HG03460 (cell line): Measurements from ENCODE around the gene SP110.
"Not testable (repeated sequence)": the region's sequence is repeated elsewhere in the genome, so short reads cannot be mapped to it uniquely, and the experiment has no call there.

ENCODE experiments used
- ATAC-seq: cut with Tn5 transposase; IDR thresholded peaks from one replicate; pipeline ENCODE4 v1.9.1; 2021; ENCODE audit not compliant: unreplicated experiment

Gene SP110

GRCh38 chr2:230225486-230225885 is 5.7 kb upstream of the SP110 start, which contains the start of gene SP140:
SP140 (plus strand) TSS chr2:230225736; CDS start chr2:230225845, 109 bp downstream.
- ATAC-seq = peak; percentile 71

GRCh38 chr2:230224458-230224857 is 4.7 kb upstream of the SP110 start:
- ATAC-seq = no peak

DNA sequence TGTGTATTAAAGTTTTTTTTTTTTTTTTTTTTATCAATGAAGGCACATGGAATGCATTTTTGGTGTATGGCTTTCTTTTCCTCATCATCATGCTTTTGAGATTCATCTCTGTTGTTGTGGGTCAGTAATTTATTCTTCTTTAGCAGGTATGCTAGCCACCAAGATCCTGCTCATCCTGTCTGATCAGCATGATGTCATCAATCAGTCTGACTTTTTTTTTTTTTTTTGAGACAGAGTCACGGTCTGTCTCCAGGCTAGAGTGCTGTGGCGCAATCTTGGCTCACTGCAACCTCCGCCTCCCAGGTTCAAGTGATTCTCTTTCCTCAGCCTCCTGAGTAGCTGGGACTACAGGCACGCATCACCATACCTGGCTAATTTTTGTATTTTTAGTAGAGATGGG is 3.0 kb upstream of the SP110 start:
- ATAC-seq = not testable (repeated sequence)

GRCh38 chr2:230221493-230221892 is 1.7 kb upstream of the SP110 start:
- ATAC-seq = no peak

GRCh38 chr2:230220347-230220969 is 674 bp upstream of the SP110 start:
- ATAC-seq = no peak

GRCh38 chr2:230218421-230218820 is 1.4 kb downstream of the SP110 start:
- ATAC-seq = no peak

DNA sequence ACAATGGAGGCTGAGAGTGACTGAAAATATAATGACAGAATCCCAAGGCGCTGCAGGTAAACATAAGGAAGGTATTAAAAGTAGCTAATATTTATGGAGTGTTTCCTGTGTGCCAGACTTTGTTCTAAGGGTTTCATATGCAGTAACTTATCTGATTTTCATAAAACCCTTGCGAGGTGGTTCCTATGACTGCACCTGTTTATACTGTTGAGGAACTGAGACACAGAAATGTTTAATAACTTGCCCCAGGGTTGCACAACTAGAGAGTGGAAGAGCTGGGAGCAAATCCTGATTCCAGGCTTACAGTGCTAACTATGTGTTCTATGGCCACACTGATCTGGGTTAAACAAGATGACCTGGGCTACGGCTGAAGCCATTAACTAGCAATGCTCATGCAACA is 2.4 kb downstream of the SP110 start:
- no peak for ATAC-seq

GRCh38 chr2:230216489-230216888 is 3.3 kb downstream of the SP110 start:
- ATAC-seq = no peak

DNA sequence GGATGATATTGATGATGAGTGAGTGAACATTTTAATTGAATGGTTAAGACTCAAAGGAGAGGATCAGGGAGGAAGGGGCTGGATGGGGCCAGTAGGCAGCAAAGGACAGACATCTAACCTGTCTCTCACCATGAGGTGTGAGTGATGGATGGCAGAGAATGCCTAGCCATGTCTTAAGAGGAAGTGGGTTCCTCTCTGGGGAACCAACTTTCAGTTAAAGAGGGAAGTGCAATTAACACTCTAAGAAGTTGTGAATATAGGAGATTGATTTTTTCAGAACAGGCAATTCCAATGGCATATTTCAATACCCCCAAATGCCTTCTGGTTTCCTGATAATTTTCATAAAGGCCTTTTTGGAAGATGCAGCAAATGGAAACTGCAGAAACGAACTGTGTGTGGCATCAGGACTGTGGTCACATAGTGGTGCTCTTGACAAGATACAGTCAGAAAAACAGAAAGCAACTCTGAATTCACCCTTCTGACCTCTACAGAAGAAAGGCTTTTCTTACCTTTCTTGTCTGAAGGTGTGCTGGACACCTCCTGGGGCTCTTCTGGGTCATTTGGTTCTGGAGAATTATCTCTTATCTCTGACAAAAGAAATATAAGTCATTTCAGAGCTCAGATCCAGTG is 10.2 kb downstream of the SP110 start:
- peak; percentile 57 for ATAC-seq

DNA sequence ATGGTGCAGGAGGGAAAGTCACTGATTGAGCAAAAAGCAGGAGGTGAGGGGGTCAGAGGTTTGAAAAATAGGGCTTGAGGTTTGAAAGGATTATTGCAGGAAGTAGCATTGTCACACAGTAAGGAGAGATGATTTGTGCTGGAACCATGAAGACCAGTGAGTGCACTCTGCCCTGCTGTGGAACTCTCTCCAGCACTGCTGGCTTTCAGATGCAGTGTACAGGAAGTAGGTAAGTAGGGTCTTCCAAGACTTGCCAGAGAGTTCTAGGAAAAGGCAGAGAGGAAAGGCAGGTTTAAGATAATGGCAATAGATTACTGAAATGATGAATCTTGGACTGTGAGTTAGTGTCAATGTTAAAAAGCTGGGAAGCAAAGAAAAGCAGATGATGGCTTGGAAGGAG is 11.2 kb downstream of the SP110 start:
- ATAC-seq = no peak

DNA sequence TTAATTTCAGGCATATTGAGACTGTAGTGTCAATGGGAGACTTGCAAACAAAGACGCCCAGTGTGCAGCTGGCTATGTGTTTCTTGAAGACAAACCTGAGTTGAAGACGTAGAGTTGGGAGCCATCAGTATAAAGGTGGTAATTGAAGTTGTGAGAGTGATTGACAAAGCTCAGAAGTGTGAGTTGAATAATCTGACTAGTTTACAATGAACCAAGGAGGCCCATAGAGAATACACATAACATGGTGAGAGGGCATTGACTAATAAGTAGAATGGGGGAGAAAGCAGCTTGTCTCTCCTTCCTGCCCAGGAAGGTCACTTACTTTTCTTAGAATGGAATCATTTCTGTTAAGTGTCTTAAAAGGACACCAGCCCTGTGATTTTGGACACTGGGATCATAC is 14.1 kb downstream of the SP110 start:
- ATAC-seq = no peak

GRCh38 chr2:230205034-230205433 is 14.8 kb downstream of the SP110 start:
- peak; percentile 53 for ATAC-seq

GRCh38 chr2:230203110-230203676 is 16.6 kb downstream of the SP110 start:
- ATAC-seq = peak; percentile 1

DNA sequence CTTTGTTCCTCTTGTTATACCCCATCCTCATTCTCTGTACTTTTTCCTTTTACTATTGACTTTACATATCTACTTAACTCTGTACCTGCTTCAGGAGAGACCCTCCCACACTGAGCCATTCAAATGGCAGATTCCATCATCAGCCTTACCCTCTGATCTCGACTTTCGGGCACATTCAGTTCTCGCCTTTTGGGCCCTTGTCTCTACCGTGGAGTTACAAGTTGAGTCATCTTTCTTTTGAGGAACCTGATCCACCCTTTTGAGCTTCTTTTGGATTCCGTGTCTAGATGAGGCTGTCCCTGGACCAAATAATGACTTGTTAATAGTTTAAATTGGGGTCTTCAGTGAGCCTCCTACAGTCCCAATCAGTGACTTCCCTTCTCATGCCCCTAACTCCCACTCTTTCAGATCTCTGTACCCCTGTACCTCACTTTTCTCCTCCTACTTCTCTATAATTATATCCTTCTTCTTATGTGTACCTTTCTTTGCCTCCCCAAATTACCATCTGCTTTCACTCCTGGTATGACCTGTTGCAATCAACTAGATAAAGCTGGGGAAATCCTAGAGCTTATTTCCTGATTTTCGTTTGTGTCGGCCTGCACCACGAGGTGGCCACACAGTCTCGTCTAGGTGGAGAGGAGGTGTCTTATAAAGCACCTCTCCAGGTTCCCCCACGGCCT is 17.2 kb downstream of the SP110 start:
- peak; percentile 46 for ATAC-seq

- no peak for ATAC-seq
Observed at GRCh38 chr2:230184727-230185578, 34.8 kb downstream of the SP110 start.

DNA sequence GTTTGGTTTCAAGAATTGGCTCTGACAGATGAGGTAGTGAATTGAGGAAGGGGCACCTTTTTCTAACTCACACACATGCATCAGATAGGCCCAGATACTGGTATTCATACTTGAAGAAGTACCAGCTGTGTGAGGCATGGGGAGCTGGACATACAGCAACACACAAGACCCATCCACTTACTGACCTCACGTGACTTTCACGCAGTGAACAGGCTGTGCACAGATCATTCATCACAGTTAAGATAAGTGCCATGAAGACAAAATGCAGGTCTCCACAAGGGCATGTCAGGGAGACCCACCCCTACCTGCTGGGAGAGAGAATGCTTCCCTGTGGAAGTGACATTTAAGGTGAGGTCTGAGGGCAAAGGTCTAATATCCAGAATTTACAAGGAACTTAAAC is 38.6 kb downstream of the SP110 start:
- ATAC-seq = no peak

DNA sequence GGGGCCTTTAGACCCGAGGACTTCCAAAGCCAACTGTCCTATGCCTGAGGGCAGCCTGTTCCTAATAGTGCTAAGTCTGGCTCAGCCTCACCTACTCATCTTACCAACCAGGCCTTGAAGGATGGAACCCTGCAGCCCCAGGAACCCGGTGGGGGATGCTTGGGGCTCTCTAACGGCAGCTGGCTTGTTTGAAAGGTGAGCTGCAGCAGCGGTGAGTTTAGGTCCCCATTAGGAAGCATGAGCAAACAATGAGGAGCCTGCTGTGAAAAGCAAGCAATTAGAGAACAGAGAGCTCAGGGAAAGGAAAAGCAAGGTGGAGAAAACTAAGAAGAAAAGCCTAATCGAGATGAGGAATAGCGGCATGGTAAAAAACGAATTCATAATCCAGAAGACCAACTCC is 39.9 kb downstream of the SP110 start:
- no peak for ATAC-seq

DNA sequence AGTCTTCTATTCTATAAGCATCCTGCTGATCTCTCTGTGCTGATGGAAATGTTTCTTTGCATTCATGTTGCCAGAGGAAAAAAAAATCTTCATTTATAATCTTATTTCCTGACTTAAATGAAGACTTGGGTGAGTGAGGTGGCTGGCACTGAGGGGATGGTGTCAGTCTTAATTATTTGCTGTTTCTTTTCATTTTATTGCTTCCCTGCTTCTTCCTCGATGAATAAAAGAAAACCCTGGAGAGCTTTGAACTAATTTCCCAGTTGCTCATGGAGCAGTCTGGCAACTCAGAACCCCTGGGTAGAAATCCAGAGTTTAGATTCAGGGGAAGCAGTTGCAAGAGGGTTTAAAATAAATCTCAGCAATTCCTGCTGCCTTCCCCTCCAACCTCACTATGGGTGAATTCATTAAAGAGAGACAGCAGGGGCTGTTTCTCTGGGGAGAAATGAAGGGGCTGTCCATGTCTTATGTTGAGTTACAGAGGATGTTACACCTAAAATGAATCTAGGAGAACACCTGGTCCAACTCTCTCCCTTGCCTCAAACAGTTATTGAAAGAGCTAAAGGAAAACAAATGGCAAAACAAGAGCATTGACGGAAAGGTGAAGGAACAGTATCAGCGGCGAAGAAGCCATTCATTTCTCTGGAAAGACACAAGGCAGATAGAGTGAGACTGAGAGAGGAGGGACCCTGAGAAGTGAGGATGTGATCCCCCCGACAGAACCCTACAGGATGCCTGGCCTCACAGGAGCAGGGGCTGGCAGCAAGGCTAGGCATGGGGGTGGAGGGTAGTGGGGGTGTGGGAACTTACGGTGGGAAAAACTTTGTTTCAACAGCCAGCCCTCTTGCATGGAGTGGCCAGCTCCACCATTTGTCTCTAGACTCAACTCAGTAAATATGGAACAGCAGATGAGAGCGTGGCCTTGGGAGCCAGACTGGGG is 41.0 kb downstream of the SP110 start:
- no peak for ATAC-seq

DNA sequence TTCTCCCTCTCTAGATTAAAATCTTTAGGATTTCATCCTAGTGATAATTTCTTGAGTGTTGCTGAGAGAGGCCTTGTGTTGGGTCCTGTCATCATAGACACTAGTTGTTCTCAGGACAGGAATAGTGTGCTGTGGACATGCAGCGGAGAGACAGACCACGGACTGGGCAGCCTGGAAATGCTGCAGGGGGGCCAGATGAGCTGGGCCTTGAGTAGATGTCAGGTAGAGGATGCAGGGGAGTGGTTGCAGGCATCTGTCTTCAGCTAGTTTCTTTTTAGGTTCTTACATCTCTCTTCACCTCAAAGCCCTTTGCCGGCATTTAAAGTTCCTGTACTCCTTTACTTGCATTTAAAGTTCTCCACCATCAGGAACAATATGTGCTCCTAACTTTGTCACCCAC is 42.8 kb downstream of the SP110 start:
- no peak for ATAC-seq

GRCh38 chr2:230174466-230174865 is 45.3 kb downstream of the SP110 start:
- no peak for ATAC-seq
